ENCODE results near the gene FAM76B.

The FAM76B gene

GRCh38 chr11:95762534-95762933, 27.0 kb downstream of the FAM76B start:
- no peak for TF ChIP-seq CTCF (IDR thresholded peaks at IDR 0.05; ENCODE audit: low read depth, low read length, missing control alignments)

GRCh38 chr11:95760941-95761340, 28.6 kb downstream of the FAM76B start:
- H3K4me3 ChIP-seq (replicated peaks; ENCODE audit: low read depth, low read length): no peak overlapping the region
- no peak for DNase-seq (ENCODE audit: extremely low read depth, low read depth)
- TF ChIP-seq CTCF (IDR thresholded peaks at IDR 0.05; ENCODE audit: low read depth, low read length, missing control alignments): no peak

More at GRCh38 chr11:95762534-95762933, 27.0 kb downstream of the FAM76B start:
- no peak for DNase-seq (ENCODE audit: extremely low read depth, low read depth)
- no peak overlapping the region for H3K4me3 ChIP-seq (replicated peaks; ENCODE audit: low read depth, low read length)

- DNase-seq (ENCODE audit: extremely low read depth, low read depth): no peak
- H3K4me3 ChIP-seq (replicated peaks; ENCODE audit: low read depth, low read length): no peak overlapping the region
- no peak for TF ChIP-seq CTCF (IDR thresholded peaks at IDR 0.05; ENCODE audit: low read depth, low read length, missing control alignments)
Observed at GRCh38 chr11:95751515-95751914, 38.1 kb downstream of the FAM76B start.

GRCh38 chr11:95750101-95750500, 39.5 kb downstream of the FAM76B start:
- no peak overlapping the region for H3K4me3 ChIP-seq (replicated peaks; ENCODE audit: low read depth, low read length)
- no peak for TF ChIP-seq CTCF (IDR thresholded peaks at IDR 0.05; ENCODE audit: low read depth, low read length, missing control alignments)
- DNase-seq (ENCODE audit: extremely low read depth, low read depth): no peak

GRCh38 chr11:95739108-95739938, 50.3 kb downstream of the FAM76B start:
- TF ChIP-seq CTCF (IDR thresholded peaks at IDR 0.05; ENCODE audit: low read depth, low read length, missing control alignments): peak; percentile 21
- no peak for DNase-seq (ENCODE audit: extremely low read depth, low read depth)
- no peak overlapping the region for H3K4me3 ChIP-seq (replicated peaks; ENCODE audit: low read depth, low read length)

- no peak for TF ChIP-seq CTCF (IDR thresholded peaks at IDR 0.05; ENCODE audit: low read depth, low read length, missing control alignments)
- no peak overlapping the region for H3K4me3 ChIP-seq (replicated peaks; ENCODE audit: low read depth, low read length)
- DNase-seq (ENCODE audit: extremely low read depth, low read depth): no peak
Observed at GRCh38 chr11:95736809-95737208, 52.8 kb downstream of the FAM76B start.

Measured in HFF-Myc (cell line).